Measurements from ENCODE around the gene RAB24.
A peak's percentile ranks its signal among the peaks of the same experiment; 100 is the strongest.

The RAB24 gene

DNA sequence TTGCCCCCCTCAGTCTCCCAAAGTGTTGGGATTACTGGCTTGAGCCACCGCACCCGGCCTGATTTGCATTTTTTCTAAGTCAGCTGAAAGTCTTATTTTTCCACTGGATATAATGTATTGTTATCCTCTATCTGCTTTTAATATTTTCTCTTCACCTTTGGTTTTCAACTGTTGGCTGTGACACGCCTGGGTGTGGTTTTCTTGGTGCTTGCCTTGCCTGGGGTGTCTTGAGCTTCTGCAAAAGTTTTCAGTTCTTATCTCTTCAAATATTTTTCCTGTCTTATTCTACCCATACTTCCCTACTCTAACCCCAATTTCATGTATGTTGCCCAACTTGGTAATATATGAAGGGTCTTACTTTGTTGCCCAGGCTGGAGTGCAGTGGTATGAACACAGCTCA lies 12.5 kb upstream of the RAB24 start:
- Histone ChIP-seq H3K4me3 (ENCODE audit: low read length in 2 of 2) (no peak overlapping the region), H3K36me3 (ENCODE audit: control insufficient read depth in 2 of 2, insufficient read depth in 2 of 2, low read length in 2 of 2) (peaks cover 0 to 4% of the 10 kb centered on the region in 2 donors), H3K4me1 (ENCODE audit: control insufficient read depth, insufficient read depth, low read length) (peaks cover 16% of the 10 kb centered on the region), H3K27me3 (ENCODE audit: control insufficient read depth in 1 of 2, insufficient read depth in 2 of 2, low read length in 2 of 2) (no peaks in the 10 kb centered on the region), H3K9me3 (ENCODE audit: control insufficient read depth in 2 of 2, low read length in 2 of 2) (peaks cover 0 to 3% of the 10 kb centered on the region in 2 donors), H3K27ac (ENCODE audit: low read length) (no peak overlapping the region), H3K9ac (ENCODE audit: low read length in 2 of 2) (no peak overlapping the region)

DNA sequence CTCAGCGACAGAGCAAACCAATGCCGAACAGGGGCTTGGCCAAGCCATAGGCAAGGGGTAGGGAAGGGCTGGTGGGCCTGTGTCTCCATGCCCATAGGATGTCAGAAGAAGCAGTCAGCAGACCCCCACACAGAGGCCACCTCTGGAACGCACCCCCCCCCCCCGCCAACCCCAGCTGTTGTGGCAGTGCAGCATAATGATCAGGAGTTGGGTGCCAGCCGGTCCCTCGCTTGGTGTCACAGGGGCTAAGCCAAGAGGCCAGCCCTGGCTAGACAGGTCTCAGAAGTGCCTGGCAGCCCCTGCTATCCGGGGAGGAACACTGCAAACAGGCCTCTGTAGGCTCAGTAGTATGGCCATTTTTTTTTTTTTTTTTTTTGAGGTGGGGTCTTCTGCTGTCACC lies 11.9 kb upstream of the RAB24 start:
- no peak overlapping the region for H3K27ac ChIP-seq (ENCODE audit: low read length)
- H3K36me3 ChIP-seq (ENCODE audit: control insufficient read depth in 2 of 2, insufficient read depth in 2 of 2, low read length in 2 of 2): peaks cover 0 to 4% of the 10 kb centered on the region in 2 donors
- no peaks in the 10 kb centered on the region for H3K27me3 ChIP-seq (ENCODE audit: control insufficient read depth in 1 of 2, insufficient read depth in 2 of 2, low read length in 2 of 2)
- no peak overlapping the region for H3K4me3 ChIP-seq (ENCODE audit: low read length in 2 of 2)
- peaks cover 18% of the 10 kb centered on the region for H3K4me1 ChIP-seq (ENCODE audit: control insufficient read depth, insufficient read depth, low read length)
- no peak overlapping the region for H3K9ac ChIP-seq (ENCODE audit: low read length in 2 of 2)
- peaks cover 0 to 3% of the 10 kb centered on the region in 2 donors for H3K9me3 ChIP-seq (ENCODE audit: control insufficient read depth in 2 of 2, low read length in 2 of 2)

DNA sequence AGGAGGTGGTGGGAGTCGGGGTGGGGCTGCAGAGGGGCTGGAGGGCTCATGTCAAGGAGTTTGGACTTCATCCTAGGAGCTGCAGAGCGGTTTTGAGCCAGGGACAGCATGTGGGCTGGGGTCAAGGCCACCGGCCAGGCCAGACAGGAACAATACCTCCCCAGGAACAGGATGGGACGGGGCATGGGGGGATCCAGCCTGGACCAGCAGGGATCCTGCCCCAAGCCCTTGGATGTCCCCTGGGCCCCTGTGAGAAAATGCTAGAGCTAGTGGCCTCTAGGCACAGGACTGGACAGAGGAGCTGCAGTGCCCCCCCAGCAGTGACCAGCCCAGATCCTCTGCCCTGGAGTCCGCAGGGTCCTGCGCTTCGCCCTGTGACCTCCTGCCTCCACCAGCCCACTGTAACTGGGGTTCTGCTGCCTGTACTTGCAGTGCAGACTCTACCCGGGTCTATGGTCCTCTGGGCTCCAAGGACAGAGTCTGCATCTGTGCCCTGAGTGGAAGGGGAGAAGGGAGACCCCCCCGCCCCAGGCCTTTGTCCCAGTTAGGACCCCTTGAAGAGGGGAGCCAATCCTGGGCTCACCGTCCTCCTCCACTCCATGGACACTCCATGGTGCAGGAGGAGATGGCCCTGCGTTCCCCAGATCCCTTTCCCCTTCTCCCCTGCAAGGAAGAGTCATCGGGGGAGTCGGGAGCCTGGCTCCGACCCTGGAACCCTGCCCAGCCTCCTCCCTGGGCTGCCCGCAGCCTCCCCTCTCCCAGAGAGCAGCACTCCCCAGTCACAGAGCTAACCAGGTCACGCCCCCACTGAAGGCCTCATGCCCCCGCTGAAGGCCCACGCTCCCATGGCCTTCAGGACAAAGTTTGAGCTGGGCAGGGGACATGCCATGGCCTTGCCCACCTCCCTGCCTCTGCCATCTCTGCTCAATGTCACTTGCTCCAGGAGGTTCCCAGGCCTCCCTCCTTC lies 11.1 kb upstream of the RAB24 start:
- Histone ChIP-seq H3K27me3 (ENCODE audit: control insufficient read depth in 1 of 2, insufficient read depth in 2 of 2, low read length in 2 of 2) (no peaks in the 10 kb centered on the region), H3K4me1 (ENCODE audit: control insufficient read depth, insufficient read depth, low read length) (peaks cover 18% of the 10 kb centered on the region), H3K9me3 (ENCODE audit: control insufficient read depth in 2 of 2, low read length in 2 of 2) (peaks cover 0 to 3% of the 10 kb centered on the region in 2 donors), H3K27ac (ENCODE audit: low read length) (no peak overlapping the region), H3K36me3 (ENCODE audit: control insufficient read depth in 2 of 2, insufficient read depth in 2 of 2, low read length in 2 of 2) (peaks cover 0 to 4% of the 10 kb centered on the region in 2 donors), H3K9ac (ENCODE audit: low read length in 2 of 2) (no peak overlapping the region), H3K4me3 (ENCODE audit: low read length in 2 of 2) (no peak overlapping the region)

DNA sequence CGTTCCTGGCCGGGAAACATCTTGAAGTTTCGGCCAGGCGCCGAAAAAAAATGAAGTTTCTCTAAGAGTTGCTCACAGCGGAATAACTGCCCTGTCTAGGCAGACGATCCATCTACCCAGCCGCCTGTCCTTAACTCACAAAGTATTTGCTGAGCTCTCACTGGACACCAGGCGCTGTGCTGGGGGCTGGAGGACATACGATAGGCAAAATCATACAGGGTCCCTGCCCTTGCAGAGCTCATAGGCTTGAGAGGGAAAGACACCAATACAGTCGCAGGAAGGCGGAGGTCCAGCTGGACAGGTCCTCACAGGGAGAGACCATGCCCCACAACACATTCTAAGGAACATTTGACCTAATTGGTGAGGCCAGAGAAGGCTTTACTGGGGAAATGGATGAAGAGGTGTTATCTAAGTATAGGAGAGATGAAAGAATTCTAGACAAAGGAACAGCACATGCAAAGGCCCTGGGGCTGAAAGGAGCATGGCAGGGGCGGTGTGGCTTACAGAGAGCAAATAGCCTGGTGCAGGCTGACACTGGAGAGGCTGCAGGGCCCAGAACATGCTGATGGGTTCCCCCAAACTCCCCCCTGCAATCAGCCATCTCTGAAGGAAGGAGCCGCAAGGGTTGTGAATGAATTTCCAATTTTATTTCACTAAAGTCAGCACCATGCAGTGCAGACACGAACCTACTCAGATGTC lies 10.2 kb upstream of the RAB24 start:
- Histone ChIP-seq H3K36me3 (ENCODE audit: control insufficient read depth in 2 of 2, insufficient read depth in 2 of 2, low read length in 2 of 2) (peaks cover 0 to 6% of the 10 kb centered on the region in 2 donors), H3K4me3 (ENCODE audit: low read length in 2 of 2) (no peak overlapping the region), H3K9me3 (ENCODE audit: control insufficient read depth in 2 of 2, low read length in 2 of 2) (no peaks in the 10 kb centered on the region), H3K27me3 (ENCODE audit: control insufficient read depth in 1 of 2, insufficient read depth in 2 of 2, low read length in 2 of 2) (no peaks in the 10 kb centered on the region), H3K9ac (ENCODE audit: low read length in 2 of 2) (no peak overlapping the region), H3K27ac (ENCODE audit: low read length) (no peak overlapping the region), H3K4me1 (ENCODE audit: control insufficient read depth, insufficient read depth, low read length) (peaks cover 20% of the 10 kb centered on the region)

DNA sequence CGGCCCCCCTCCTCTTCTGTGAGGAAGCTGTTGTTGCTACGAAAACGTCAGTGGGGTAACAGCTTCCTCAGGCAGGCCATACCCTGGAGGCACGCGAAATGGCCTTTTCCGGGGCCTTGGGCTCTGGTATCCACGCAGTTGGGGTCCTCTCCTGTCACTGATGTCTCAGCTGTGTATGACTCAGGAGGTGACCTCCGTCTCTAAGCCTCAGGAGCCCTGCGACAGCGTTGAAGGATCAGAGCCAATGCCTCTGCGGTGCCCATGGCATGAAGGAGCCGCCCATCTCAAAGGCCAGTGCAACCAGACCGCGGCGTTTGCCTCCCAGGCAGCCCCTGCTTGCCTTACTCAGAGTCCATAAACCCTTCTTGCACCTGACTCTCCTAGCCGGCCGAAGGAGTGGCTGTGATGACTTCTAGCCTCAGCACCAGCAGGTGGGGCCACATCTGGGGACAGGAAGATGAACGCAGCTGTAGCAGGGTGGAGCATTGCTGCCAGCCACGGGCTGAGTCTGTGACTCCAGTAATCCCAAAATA lies 9.2 kb upstream of the RAB24 start:
- H3K4me1 ChIP-seq (ENCODE audit: control insufficient read depth, insufficient read depth, low read length): peaks cover 23% of the 10 kb centered on the region
- H3K36me3 ChIP-seq (ENCODE audit: control insufficient read depth in 2 of 2, insufficient read depth in 2 of 2, low read length in 2 of 2): peaks cover 0 to 6% of the 10 kb centered on the region in 2 donors
- H3K4me3 ChIP-seq (ENCODE audit: low read length in 2 of 2): peak overlapping the region; percentile 22 to 75
- H3K27me3 ChIP-seq (ENCODE audit: control insufficient read depth in 1 of 2, insufficient read depth in 2 of 2, low read length in 2 of 2): no peaks in the 10 kb centered on the region
- H3K9me3 ChIP-seq (ENCODE audit: control insufficient read depth in 2 of 2, low read length in 2 of 2): no peaks in the 10 kb centered on the region
- H3K9ac ChIP-seq (ENCODE audit: low read length in 2 of 2): no peak overlapping the region
- no peak overlapping the region for H3K27ac ChIP-seq (ENCODE audit: low read length)

DNA sequence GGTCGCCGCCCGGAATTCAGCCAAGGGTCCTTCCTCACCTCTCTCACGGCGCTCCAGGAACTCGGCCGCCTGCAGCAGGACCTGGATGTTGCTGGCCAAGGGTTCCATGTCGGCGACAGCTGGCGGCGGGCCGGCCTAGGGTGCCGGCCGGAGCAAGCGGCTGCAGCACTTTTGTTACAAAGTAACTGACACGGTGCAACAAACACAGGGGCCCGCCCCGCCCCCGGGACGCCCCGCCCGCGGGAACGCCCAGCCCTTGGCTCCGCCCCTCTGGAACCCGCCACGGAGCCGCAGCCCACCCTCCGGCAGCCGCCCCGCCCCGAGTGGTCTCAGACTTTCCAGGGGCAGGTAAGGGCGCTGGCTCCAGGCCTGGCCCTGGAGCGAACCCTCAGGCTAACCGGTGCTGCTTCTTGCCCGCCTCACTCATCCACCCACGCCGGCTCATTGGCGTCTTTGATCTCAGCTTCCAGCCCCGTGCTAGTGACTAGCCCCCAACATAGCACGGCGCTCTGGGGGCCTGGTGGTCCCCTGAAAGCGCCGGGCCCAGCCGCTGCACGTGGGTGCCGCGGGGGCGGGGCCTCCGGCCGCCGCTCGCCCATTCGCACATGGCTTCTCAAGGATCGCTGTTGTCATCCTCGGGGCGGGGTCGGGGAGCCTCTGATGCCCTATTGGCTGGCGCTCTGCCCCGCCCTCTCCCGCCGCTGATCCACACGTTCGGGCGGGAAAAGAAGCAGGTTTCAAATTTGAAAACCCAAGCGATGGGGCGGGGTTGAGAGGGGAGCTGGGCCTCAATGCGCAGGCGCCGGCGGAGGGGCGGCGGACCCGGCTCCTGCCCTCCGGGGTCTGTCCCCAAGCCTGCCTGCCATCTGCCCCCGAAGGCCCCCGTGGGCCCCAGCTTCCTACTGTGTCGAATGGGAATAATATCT lies 8.5 kb upstream of the RAB24 start, which contains the start of gene MXD3:
Gene MXD3, minus strand, starts transcription at position 176 of the 926 bp plus-strand sequence. Its CDS starts 68 bp downstream, at position 108.
- Histone ChIP-seq H3K4me1 (ENCODE audit: control insufficient read depth, insufficient read depth, low read length) (peaks cover 23% of the 10 kb centered on the region), H3K9me3 (ENCODE audit: control insufficient read depth in 2 of 2, low read length in 2 of 2) (no peaks in the 10 kb centered on the region), H3K4me3 (ENCODE audit: low read length in 2 of 2) (peak within 1 kb of the TSS; percentile 71 to 75), H3K27ac (ENCODE audit: low read length) (no peak within 1 kb of the TSS), H3K9ac (ENCODE audit: low read length in 2 of 2) (peak within 1 kb of the TSS in 1 of 2 donors; percentile 42), H3K27me3 (ENCODE audit: control insufficient read depth in 1 of 2, insufficient read depth in 2 of 2, low read length in 2 of 2) (no peaks in the 10 kb centered on the region), H3K36me3 (ENCODE audit: control insufficient read depth in 2 of 2, insufficient read depth in 2 of 2, low read length in 2 of 2) (peaks cover under 1 to 3% of the 10 kb centered on the region in 2 donors)

DNA sequence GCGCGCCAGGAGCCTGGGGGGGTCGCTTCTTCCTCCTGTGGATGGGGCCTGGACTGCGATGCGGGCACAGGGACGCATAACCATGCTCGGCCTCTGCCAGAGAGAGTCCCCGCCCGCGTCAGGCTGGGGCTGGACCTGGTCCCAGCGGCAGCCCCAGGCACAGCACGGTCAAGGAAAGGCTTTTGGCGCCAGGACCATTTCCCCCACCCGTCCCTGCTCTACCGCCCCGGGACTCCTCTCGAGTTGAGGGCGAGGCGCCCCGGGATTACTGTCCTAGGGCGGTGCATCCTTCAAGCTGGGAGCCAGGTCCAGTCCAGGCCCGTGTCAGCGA lies 7.8 kb upstream of the RAB24 start:
- H3K4me1 ChIP-seq (ENCODE audit: control insufficient read depth, insufficient read depth, low read length): peaks cover 23% of the 10 kb centered on the region

DNA sequence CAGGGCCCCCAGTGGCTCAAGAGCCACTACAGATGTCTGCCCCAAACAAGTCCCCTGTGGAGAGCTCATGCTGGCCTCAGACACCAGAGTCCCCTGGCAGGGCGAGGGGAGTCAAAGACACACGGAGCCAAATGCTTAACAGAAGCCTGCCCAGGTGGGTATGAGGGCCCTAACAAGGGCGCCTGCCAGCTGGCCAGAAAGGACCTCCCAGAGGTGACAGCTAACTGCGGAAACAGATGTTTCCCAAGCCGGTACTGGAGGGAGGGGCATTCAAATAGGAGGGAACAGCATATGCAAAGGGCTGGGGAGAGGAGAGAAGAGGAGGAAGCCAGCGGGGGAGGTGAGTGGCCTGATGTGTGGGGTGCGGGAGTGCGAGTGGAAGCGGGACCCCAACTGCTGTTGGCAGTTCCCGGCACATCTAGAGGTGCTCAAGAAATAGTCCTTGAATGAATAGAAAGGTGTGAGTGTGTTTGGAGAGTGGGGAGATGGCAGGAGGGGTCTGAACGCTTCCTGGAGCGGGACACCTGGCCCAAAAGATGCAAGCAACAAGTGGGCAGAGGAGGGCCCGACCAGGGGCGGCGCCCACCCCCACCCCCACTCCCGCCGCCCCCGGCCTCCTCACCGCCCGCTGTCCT lies 7.4 kb upstream of the RAB24 start:
- peaks cover 23% of the 10 kb centered on the region for H3K4me1 ChIP-seq (ENCODE audit: control insufficient read depth, insufficient read depth, low read length)
- no peak overlapping the region for H3K27ac ChIP-seq (ENCODE audit: low read length)
- peaks cover 5 to 12% of the 10 kb centered on the region in 2 donors for H3K36me3 ChIP-seq (ENCODE audit: control insufficient read depth in 2 of 2, insufficient read depth in 2 of 2, low read length in 2 of 2)
- no peak overlapping the region for H3K9ac ChIP-seq (ENCODE audit: low read length in 2 of 2)
- no peak overlapping the region for H3K4me3 ChIP-seq (ENCODE audit: low read length in 2 of 2)
- no peaks in the 10 kb centered on the region for H3K27me3 ChIP-seq (ENCODE audit: control insufficient read depth in 1 of 2, insufficient read depth in 2 of 2, low read length in 2 of 2)
- no peaks in the 10 kb centered on the region for H3K9me3 ChIP-seq (ENCODE audit: control insufficient read depth in 2 of 2, low read length in 2 of 2)

More for the DNA sequence above, 7.8 kb upstream of the RAB24 start:
- Histone ChIP-seq H3K36me3 (ENCODE audit: control insufficient read depth in 2 of 2, insufficient read depth in 2 of 2, low read length in 2 of 2) (peaks cover 5 to 8% of the 10 kb centered on the region in 2 donors), H3K27me3 (ENCODE audit: control insufficient read depth in 1 of 2, insufficient read depth in 2 of 2, low read length in 2 of 2) (no peaks in the 10 kb centered on the region), H3K4me3 (ENCODE audit: low read length in 2 of 2) (peak overlapping the region; percentile 22 to 75), H3K9me3 (ENCODE audit: control insufficient read depth in 2 of 2, low read length in 2 of 2) (no peaks in the 10 kb centered on the region), H3K9ac (ENCODE audit: low read length in 2 of 2) (no peak overlapping the region), H3K27ac (ENCODE audit: low read length) (no peak overlapping the region)

DNA sequence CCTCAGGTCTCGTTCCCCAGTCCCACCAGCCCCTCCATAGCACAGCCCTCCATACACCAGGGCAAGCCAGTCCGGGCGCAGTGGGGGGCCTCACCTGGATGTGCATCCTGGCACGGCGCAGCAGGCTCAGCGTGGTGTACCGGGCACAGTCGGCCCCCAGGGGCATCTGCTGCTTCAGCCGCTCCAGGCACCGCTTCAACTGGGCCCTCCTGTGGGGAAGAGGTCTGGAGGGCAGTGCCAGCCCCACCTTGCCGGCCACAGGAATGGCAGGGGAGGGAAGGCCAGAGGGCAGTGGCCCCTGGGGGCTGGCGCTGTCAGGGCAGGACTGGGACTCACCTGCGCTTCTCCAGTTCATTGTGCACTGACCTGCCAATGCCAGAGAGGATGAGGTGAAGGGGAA lies 6.8 kb upstream of the RAB24 start:
- Histone ChIP-seq H3K4me3 (ENCODE audit: low read length in 2 of 2) (no peak overlapping the region), H3K27me3 (ENCODE audit: control insufficient read depth in 1 of 2, insufficient read depth in 2 of 2, low read length in 2 of 2) (no peaks in the 10 kb centered on the region), H3K36me3 (ENCODE audit: control insufficient read depth in 2 of 2, insufficient read depth in 2 of 2, low read length in 2 of 2) (peaks cover 5 to 16% of the 10 kb centered on the region in 2 donors), H3K27ac (ENCODE audit: low read length) (no peak overlapping the region), H3K9ac (ENCODE audit: low read length in 2 of 2) (no peak overlapping the region), H3K4me1 (ENCODE audit: control insufficient read depth, insufficient read depth, low read length) (peaks cover 26% of the 10 kb centered on the region), H3K9me3 (ENCODE audit: control insufficient read depth in 2 of 2, low read length in 2 of 2) (no peaks in the 10 kb centered on the region)
